Fibroblast of lung (primary cell): ENCODE measurements around the gene PSAP. TPM values are rescaled to one million over a fixed set of nuclear protein-coding genes. Genes with fewer than 3 reads are reported as not detected.
A peak's percentile ranks its signal among the peaks of the same experiment; 100 is the strongest.

Source experiments
- DNase-seq, 2 donors: peaks; one replicate each; pipeline versions ENCODE4 v3.0.0 to v3.0.0-alpha.2; 2010; ENCODE audit warnings: low read depth in 2 of 2
- H2AFZ ChIP-seq: 2 replicates; pipeline ENCODE4 v1.5.1; 2012; ENCODE audit warnings: low read length, control low read depth, inconsistent platforms
- H3K27ac ChIP-seq: 2 replicates; pipeline ENCODE4 v1.5.1; 2011; ENCODE audit warnings: low read length, control low read depth; ENCODE audit not compliant: insufficient read depth
- H3K27me3 ChIP-seq: 2 replicates; pipeline ENCODE4 v1.5.1; 2011; ENCODE audit warnings: mild to moderate bottlenecking, low read length; ENCODE audit not compliant: control insufficient read depth, insufficient read depth
- H3K36me3 ChIP-seq: 2 replicates; pipeline ENCODE4 v1.5.1; 2011; ENCODE audit warnings: low read length; ENCODE audit not compliant: control insufficient read depth, insufficient read depth
- H3K4me1 ChIP-seq: 2 replicates; pipeline ENCODE4 v1.5.1; 2011; ENCODE audit warnings: low read length; ENCODE audit not compliant: control insufficient read depth, insufficient read depth; ENCODE audit errors: extremely low read depth
- H3K4me2 ChIP-seq: 2 replicates; pipeline ENCODE4 v1.5.1; 2011; ENCODE audit warnings: low read length, control low read depth; ENCODE audit not compliant: insufficient read depth; ENCODE audit errors: extremely low read depth
- H3K4me3 ChIP-seq, 4 experiments: fragments of 200-600 bp in 1 of 4; sonication (generic) in 1 of 4; replicated peaks in 1 of 4; 2 replicates each; pipeline ENCODE4 v1.5.1; 2011 to 2016; ENCODE audit warnings: low read length in 4 of 4, low read depth in 3 of 4, mild to moderate bottlenecking in 3 of 4, control low read depth in 2 of 4, inconsistent platforms in 1 of 4, mixed read lengths in 1 of 4; ENCODE audit not compliant: insufficient read depth in 1 of 4; ENCODE audit errors: control extremely low read depth in 1 of 4
- H3K79me2 ChIP-seq: 2 replicates; pipeline ENCODE4 v1.5.1; 2012; ENCODE audit warnings: mild to moderate bottlenecking, low read length, inconsistent platforms; ENCODE audit not compliant: control insufficient read depth, insufficient read depth
- H3K9ac ChIP-seq: 2 replicates; pipeline ENCODE4 v1.5.1; 2011; ENCODE audit warnings: mild to moderate bottlenecking, low read length, control low read depth; ENCODE audit not compliant: insufficient read depth
- H3K9me3 ChIP-seq: 2 replicates; pipeline ENCODE4 v1.5.1; 2012; ENCODE audit warnings: low read depth, low read length; ENCODE audit not compliant: control insufficient read depth, insufficient read depth
- H4K20me1 ChIP-seq: 2 replicates; pipeline ENCODE4 v1.5.1; 2011; ENCODE audit warnings: low read length; ENCODE audit not compliant: control insufficient read depth, insufficient read depth; ENCODE audit errors: extremely low read depth
- CTCF ChIP-seq, 2 donors: IDR thresholded peaks in 1 of 2; conservative IDR thresholded peaks in 1 of 2; 1 replicate in 1 of 2; 2 replicates in 1 of 2; pipeline ENCODE4 v1.5.1; 2011 to 2012; ENCODE audit warnings: low read length in 2 of 2, control low read depth in 1 of 2, inconsistent platforms in 1 of 2, low read depth in 1 of 2, mild to moderate bottlenecking in 1 of 2
- EZH2 ChIP-seq: IDR thresholded peaks from 2 replicates; pipeline ENCODE4 v1.5.1; 2012; ENCODE audit warnings: low read length, control low read depth, mild to moderate bottlenecking; ENCODE audit errors: missing control alignments
- polyA plus RNA-seq, 2 donors: library from polyadenylated mRNA; depleted of rRNA in 1 of 2; stranded (reverse) in 1 of 2; unstranded in 1 of 2; fragments of >200 nt; gene quantifications; 2 replicates each; pipeline ENCODE4 v1.2.1, GENCODE V29; 2011 to 2012; ENCODE audit warnings: missing spikeins in 1 of 2
- total RNA-seq: library from RNA; depleted of rRNA; stranded (reverse); fragments of >200 nt; gene quantifications from 2 replicates; pipeline ENCODE4 v1.2.1, GENCODE V29; 2014

Gene PSAP
- total and polyA plus RNA-seq, 2 donors (not counting 1 experiment from before 2014, with no cell fraction given): 1,180 to 1,566 TPM

GRCh38 chr10:71860243-71861029, 9.4 kb upstream of the PSAP start:
- H3K79me2 ChIP-seq: no peaks in the 10 kb centered on the region
- peak; percentile 100 for DNase-seq
- no peak overlapping the region for H3K4me3 ChIP-seq
- no peaks in the 10 kb centered on the region for H3K27me3 ChIP-seq
- H3K4me1 ChIP-seq: peaks cover 20% of the 10 kb centered on the region
- peak overlapping the region; percentile 62 for H3K9ac ChIP-seq
- peak overlapping the region; percentile 4 for H2AFZ ChIP-seq
- no peak for TF ChIP-seq CTCF (conservative IDR thresholded peaks at IDR 0.05 in 1 of 2, IDR thresholded peaks at IDR 0.05 in 1 of 2; ENCODE audit: low read depth in 1 of 2, low read length in 2 of 2)
- no peak for TF ChIP-seq EZH2
- no peaks in the 10 kb centered on the region for H3K9me3 ChIP-seq
- peak overlapping the region; percentile 95 for H3K27ac ChIP-seq
- peak overlapping the region; percentile 54 for H3K4me2 ChIP-seq
- H3K36me3 ChIP-seq: no peaks in the 10 kb centered on the region
- no peaks in the 10 kb centered on the region for H4K20me1 ChIP-seq

GRCh38 chr10:71857934-71858890, 7.2 kb upstream of the PSAP start:
- Histone ChIP-seq H3K4me1 (peaks cover 17% of the 10 kb centered on the region), H3K27me3 (no peaks in the 10 kb centered on the region), H3K79me2 (no peaks in the 10 kb centered on the region), H3K36me3 (no peaks in the 10 kb centered on the region), H4K20me1 (no peaks in the 10 kb centered on the region), H3K9me3 (no peaks in the 10 kb centered on the region), H3K27ac (no peak overlapping the region), H2AFZ (no peak overlapping the region), H3K4me3 (no peak overlapping the region), H3K9ac (no peak overlapping the region), H3K4me2 (no peak overlapping the region)
- DNase-seq: no peak
- no peak for TF ChIP-seq CTCF (conservative IDR thresholded peaks at IDR 0.05 in 1 of 2, IDR thresholded peaks at IDR 0.05 in 1 of 2; ENCODE audit: low read depth in 1 of 2, low read length in 2 of 2)
- no peak for TF ChIP-seq EZH2

GRCh38 chr10:71856619-71857018, 5.6 kb upstream of the PSAP start:
- H3K36me3 ChIP-seq: no peaks in the 10 kb centered on the region
- no peaks in the 10 kb centered on the region for H4K20me1 ChIP-seq
- no peaks in the 10 kb centered on the region for H3K27me3 ChIP-seq
- no peak overlapping the region for H3K9ac ChIP-seq
- no peaks in the 10 kb centered on the region for H3K9me3 ChIP-seq
- H3K79me2 ChIP-seq: no peaks in the 10 kb centered on the region
- TF ChIP-seq CTCF (conservative IDR thresholded peaks at IDR 0.05 in 1 of 2, IDR thresholded peaks at IDR 0.05 in 1 of 2; ENCODE audit: low read depth in 1 of 2, low read length in 2 of 2): no peak
- TF ChIP-seq EZH2: no peak
- H3K27ac ChIP-seq: no peak overlapping the region
- no peak for DNase-seq
- H2AFZ ChIP-seq: no peak overlapping the region
- peaks cover 15% of the 10 kb centered on the region for H3K4me1 ChIP-seq
- no peak overlapping the region for H3K4me3 ChIP-seq
- no peak overlapping the region for H3K4me2 ChIP-seq
